Duodenal mucosa (tissue), 2 donors: ENCODE measurements around the gene LRRC74B.
"Not testable (repeated sequence)": the region's sequence is repeated elsewhere in the genome, so short reads cannot be mapped to it uniquely, and the experiment has no call there.

Experiments used
- H3K27ac ChIP-seq: one replicate; pipeline ENCODE4 v1.7.0; 2013; ENCODE audit warnings: low read depth, low read length
- H3K27me3 ChIP-seq, 2 donors: one replicate each; pipeline ENCODE4 v1.7.0; 2013; ENCODE audit warnings: low read length in 2 of 2, control low read depth in 1 of 2; ENCODE audit not compliant: insufficient read depth in 2 of 2, control insufficient read depth in 1 of 2
- H3K36me3 ChIP-seq, 2 donors: one replicate each; pipeline ENCODE4 v1.7.0; 2013; ENCODE audit warnings: low read length in 2 of 2, control low read depth in 1 of 2; ENCODE audit not compliant: insufficient read depth in 2 of 2, control insufficient read depth in 1 of 2
- H3K4me1 ChIP-seq, 2 donors: one replicate each; pipeline ENCODE4 v1.7.0; 2013; ENCODE audit warnings: low read length in 2 of 2, control low read depth in 1 of 2; ENCODE audit not compliant: insufficient read depth in 2 of 2, control insufficient read depth in 1 of 2
- H3K4me3 ChIP-seq, 2 donors: one replicate each; pipeline ENCODE4 v1.7.0; 2013; ENCODE audit warnings: low read length in 2 of 2, low read depth in 1 of 2
- H3K9ac ChIP-seq, 2 donors: one replicate each; pipeline ENCODE4 v1.7.0; 2013; ENCODE audit warnings: low read length in 2 of 2, low read depth in 1 of 2
- H3K9me3 ChIP-seq, 2 donors: one replicate each; pipeline ENCODE4 v1.7.0; 2013; ENCODE audit warnings: low read length in 2 of 2, control low read depth in 1 of 2; ENCODE audit not compliant: control insufficient read depth in 1 of 2

LRRC74B gene

GRCh38 chr22:21055564-21055834, 9.8 kb downstream of the LRRC74B start:
- Histone ChIP-seq H3K9me3 (no peaks in the 10 kb centered on the region), H3K9ac (no peak overlapping the region), H3K36me3 (no peaks in the 10 kb centered on the region), H3K27me3 (peaks cover 0 to 2% of the 10 kb centered on the region in 2 donors), H3K4me3 (no peak overlapping the region), H3K4me1 (no peaks in the 10 kb centered on the region), H3K27ac (no peak overlapping the region)

DNA sequence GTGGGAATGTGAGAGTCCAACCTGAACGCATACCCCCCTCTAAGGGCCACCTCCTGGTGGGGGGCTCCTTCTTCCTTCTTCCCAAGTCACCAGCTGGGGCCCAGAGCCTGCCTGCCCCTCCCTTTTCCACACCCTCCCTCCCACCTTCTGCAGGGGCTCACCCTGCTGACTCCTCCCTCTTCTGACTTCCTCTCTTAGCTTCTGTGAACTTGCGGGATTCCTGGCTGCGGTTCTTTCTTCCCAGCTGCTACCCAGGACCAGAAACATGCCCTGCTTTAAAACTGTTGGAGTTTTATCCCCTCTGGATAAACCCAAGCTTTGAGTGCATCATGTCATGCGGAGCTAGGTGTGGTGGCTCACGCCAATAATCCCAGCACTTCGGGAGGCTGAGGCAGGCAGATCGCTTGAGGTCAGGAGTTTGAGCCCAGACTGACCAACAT, 10.2 kb downstream of the LRRC74B start:
- H3K36me3 ChIP-seq, result no peaks in the 10 kb centered on the region
- H3K4me1 ChIP-seq, result no peaks in the 10 kb centered on the region
- no peak overlapping the region for H3K27ac ChIP-seq
- H3K9me3 ChIP-seq, result no peaks in the 10 kb centered on the region
- H3K27me3 ChIP-seq, result peaks cover 0 to 2% of the 10 kb centered on the region in 2 donors
- no peak overlapping the region for H3K9ac ChIP-seq
- no peak overlapping the region for H3K4me3 ChIP-seq

- H3K36me3 ChIP-seq, result not testable (repeated sequence)
These were observed 14.6 kb downstream of the LRRC74B start for GRCh38 chr22:21060363-21060762.

DNA sequence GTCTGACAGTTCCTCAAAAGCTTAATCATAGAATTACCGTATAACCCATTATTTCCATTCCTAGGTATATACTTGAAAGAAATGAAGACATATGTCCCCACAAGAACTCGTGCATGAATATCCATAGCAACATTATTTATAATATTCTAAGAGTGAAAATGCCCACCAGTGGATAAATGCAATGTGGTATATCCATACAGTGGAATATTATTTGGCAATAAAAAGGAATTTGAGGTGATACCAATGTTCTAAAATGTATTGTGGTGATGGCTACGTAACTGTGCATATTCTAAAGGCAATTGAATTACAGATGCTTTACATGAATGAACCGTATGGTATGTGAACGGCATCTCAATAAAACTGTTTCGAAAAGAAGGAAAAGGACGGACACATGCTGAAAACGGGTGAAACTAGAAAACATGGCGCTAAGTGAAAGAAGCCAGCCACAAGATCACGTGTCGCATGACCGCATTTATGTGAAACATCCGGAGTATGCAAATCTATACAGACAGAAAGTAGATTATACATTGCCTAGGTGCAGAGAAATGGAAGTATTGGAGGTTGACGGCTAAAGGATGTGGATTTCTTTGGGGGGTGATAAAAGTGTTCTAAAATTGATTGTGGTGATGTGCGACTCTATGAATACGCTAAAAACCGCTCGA, 16.0 kb downstream of the LRRC74B start:
- not testable (repeated sequence) for H3K9me3 ChIP-seq, H3K9ac ChIP-seq, H3K4me3 ChIP-seq, H3K4me1 ChIP-seq, H3K36me3 ChIP-seq, H3K27ac ChIP-seq, H3K27me3 ChIP-seq

More at GRCh38 chr22:21060363-21060762, 14.6 kb downstream of the LRRC74B start:
- not testable (repeated sequence) for H3K27ac ChIP-seq, H3K27me3 ChIP-seq, H3K9ac ChIP-seq, H3K4me3 ChIP-seq, H3K4me1 ChIP-seq, H3K9me3 ChIP-seq

- not testable (repeated sequence) for H3K4me1 ChIP-seq, H3K4me3 ChIP-seq, H3K36me3 ChIP-seq, H3K9ac ChIP-seq, H3K27ac ChIP-seq, H3K27me3 ChIP-seq, H3K9me3 ChIP-seq
These were observed 18.7 kb downstream of the LRRC74B start for GRCh38 chr22:21064425-21064824.

- no peak overlapping the region for H3K27ac ChIP-seq
- H3K9ac ChIP-seq, result no peak overlapping the region
- no peaks in the 10 kb centered on the region for H3K4me1 ChIP-seq
- H3K27me3 ChIP-seq, result no peaks in the 10 kb centered on the region
- no peaks in the 10 kb centered on the region for H3K9me3 ChIP-seq
- no peaks in the 10 kb centered on the region for H3K36me3 ChIP-seq
- no peak overlapping the region for H3K4me3 ChIP-seq
These were observed 19.4 kb downstream of the LRRC74B start for GRCh38 chr22:21064917-21065864.

DNA sequence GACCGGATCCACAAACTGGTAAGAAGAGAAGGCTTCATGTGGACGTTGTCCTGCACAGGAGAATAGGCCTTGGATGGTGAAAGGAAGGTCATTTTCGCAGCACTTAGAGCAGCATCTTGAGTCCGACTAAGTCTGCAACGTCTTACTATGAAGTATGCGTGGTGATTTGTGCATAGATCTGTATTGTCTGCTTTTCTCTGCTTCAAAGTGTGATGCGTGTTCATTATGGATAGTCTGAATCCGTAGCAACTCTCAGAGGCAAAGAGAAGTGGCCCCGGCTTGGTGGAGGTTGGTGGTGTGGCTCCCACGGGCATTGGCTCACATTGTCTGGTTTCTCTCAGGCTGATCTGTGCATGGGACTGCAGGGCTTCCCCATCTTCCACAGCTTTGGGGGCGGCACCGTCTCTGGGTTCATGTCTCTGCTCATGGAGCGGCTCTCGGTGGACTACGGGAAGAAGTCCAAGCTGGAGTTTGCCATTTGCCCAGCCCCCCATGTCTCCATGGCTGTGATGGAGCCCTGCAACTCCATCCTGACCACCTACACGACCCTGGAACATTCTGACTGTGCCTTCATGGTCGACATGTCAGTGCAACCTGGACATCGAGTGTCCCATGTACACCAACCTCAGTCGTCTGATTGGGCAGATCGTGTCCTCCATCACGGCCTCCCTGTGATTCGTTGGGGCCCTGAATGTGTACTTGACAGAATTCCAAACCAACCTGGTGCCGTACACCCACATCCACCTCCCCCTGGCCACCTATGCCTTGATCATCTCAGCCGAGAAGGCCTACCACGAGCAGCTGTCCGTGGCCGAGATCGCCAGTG, 21.5 kb downstream of the LRRC74B start:
- Histone ChIP-seq H3K27ac (no peak overlapping the region), H3K9me3 (no peaks in the 10 kb centered on the region), H3K9ac (no peak overlapping the region), H3K36me3 (no peaks in the 10 kb centered on the region), H3K4me3 (no peak overlapping the region), H3K27me3 (no peaks in the 10 kb centered on the region), H3K4me1 (no peaks in the 10 kb centered on the region)

GRCh38 chr22:21067901-21068680, 22.3 kb downstream of the LRRC74B start:
- no peaks in the 10 kb centered on the region for H3K4me1 ChIP-seq
- H3K27ac ChIP-seq, result no peak overlapping the region
- no peak overlapping the region for H3K9ac ChIP-seq
- no peak overlapping the region for H3K4me3 ChIP-seq
- no peaks in the 10 kb centered on the region for H3K9me3 ChIP-seq
- no peaks in the 10 kb centered on the region for H3K36me3 ChIP-seq
- H3K27me3 ChIP-seq, result no peaks in the 10 kb centered on the region

DNA sequence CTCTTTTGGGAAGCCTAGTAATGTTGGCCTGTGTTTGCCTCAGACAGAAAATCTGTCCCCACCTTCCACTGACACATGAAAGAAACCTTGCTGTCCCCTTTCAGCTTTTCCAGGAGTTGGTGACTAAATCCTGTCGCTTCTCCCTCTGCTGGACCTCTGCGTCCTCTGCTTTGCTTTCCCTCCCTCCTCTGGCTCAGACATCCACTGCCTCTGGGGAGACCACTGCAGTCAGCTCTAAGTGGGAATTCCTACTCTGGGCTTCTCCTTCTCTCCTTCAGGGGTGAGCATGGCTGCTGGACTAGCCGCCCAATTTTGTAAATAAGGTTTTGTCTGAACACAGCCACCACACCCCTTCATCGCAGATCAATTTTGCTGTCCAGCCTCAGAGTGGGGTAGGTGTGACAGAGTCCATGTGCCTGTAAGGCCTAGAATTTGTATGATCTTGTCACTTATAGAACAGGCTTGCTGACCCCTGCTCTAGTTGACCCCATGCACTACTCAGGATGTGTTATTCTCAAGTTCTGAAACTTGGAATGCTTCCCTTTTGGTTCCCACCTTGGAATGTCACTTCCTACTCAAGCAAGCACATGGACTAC, 23.0 kb downstream of the LRRC74B start:
- no peaks in the 10 kb centered on the region for H3K27me3 ChIP-seq
- H3K9me3 ChIP-seq, result no peaks in the 10 kb centered on the region
- no peak overlapping the region for H3K9ac ChIP-seq
- no peaks in the 10 kb centered on the region for H3K4me1 ChIP-seq
- H3K4me3 ChIP-seq, result no peak overlapping the region
- H3K27ac ChIP-seq, result no peak overlapping the region
- H3K36me3 ChIP-seq, result no peaks in the 10 kb centered on the region
